GM23338 (cell line): ENCODE results near the gene RAB21. TPM values are rescaled to one million over a fixed set of nuclear protein-coding genes. Genes with fewer than 3 reads are reported as not detected.

Experiments used
- ATAC-seq: fragments of 200-7000 bp; cut with Tn5 transposase; 3 replicates; pipeline ENCODE4 v1.9.1; 2020
- DNase-seq: peaks from one replicate; pipeline ENCODE4 v3.0.0-alpha.2; 2015; ENCODE audit warnings: low spot score
- H2AFZ ChIP-seq: fragments of 200-600 bp; sonication (generic); 2 replicates; pipeline ENCODE4 v1.8.0; 2016; ENCODE audit warnings: antibody characterized with exemption, mild to moderate bottlenecking, moderate library complexity
- H3F3A ChIP-seq: fragments of 200-600 bp; sonication (generic); replicated peaks from 2 replicates; pipeline ENCODE4 v1.8.0; 2017; ENCODE audit warnings: antibody characterized with exemption, mixed run types, low read depth
- H3K27ac ChIP-seq: fragments of 200-600 bp; sonication (generic); 2 replicates; pipeline ENCODE4 v1.6.1; 2016; ENCODE audit warnings: low read depth
- H3K27me3 ChIP-seq: fragments of 200-600 bp; sonication (generic); 2 replicates; pipeline ENCODE4 v1.8.0; 2016; ENCODE audit warnings: mild to moderate bottlenecking, mixed run types, moderate library complexity; ENCODE audit not compliant: insufficient read depth
- H3K36me3 ChIP-seq: fragments of 200-600 bp; sonication (generic); 2 replicates; pipeline ENCODE4 v1.8.0; 2016; ENCODE audit warnings: mild to moderate bottlenecking; ENCODE audit not compliant: insufficient read depth
- H3K4me1 ChIP-seq: fragments of 200-600 bp; sonication (generic); 2 replicates; pipeline ENCODE4 v1.8.0; 2016; ENCODE audit warnings: mild to moderate bottlenecking, moderate library complexity; ENCODE audit not compliant: insufficient read depth
- H3K4me2 ChIP-seq: fragments of 200-600 bp; sonication (generic); 2 replicates; pipeline ENCODE4 v1.7.1; 2017; ENCODE audit warnings: mixed run types
- H3K4me3 ChIP-seq: fragments of 200-600 bp; sonication (generic); 2 replicates; pipeline ENCODE4 v1.6.1; 2016; ENCODE audit warnings: mixed run types
- H3K79me2 ChIP-seq: fragments of 200-600 bp; sonication (generic); replicated peaks from 2 replicates; pipeline ENCODE4 v1.8.0; 2017; ENCODE audit warnings: mild to moderate bottlenecking; ENCODE audit not compliant: insufficient read depth
- H3K9me2 ChIP-seq: fragments of 200-600 bp; sonication (generic); 2 replicates; pipeline ENCODE4 v1.8.0; 2017; ENCODE audit not compliant: insufficient read depth
- H4K20me1 ChIP-seq: fragments of 200-600 bp; sonication (generic); replicated peaks from 2 replicates; pipeline ENCODE4 v1.8.0; 2017; ENCODE audit warnings: mild to moderate bottlenecking; ENCODE audit not compliant: insufficient read depth
- H3K27ac Mint-ChIP-seq: 2 replicates; pipeline ENCODE4 v1.8.0; 2020; ENCODE audit warnings: inconsistent platforms, mild to moderate bottlenecking, moderate library complexity, mixed read lengths
- H3K27me3 Mint-ChIP-seq: 3 replicates; pipeline ENCODE4 v1.8.0; 2022; ENCODE audit warnings: low read depth, mild to moderate bottlenecking, moderate library complexity, mixed read lengths, inconsistent platforms; ENCODE audit not compliant: insufficient read depth, poor library complexity
- H3K36me3 Mint-ChIP-seq: 3 replicates; pipeline ENCODE4 v1.8.0; 2021; ENCODE audit warnings: low read depth, mild to moderate bottlenecking, inconsistent platforms, moderate library complexity, mixed read lengths
- H3K4me1 Mint-ChIP-seq: 3 replicates; pipeline ENCODE4 v1.8.0; 2020; ENCODE audit warnings: mild to moderate bottlenecking, inconsistent platforms, mixed read lengths
- H3K4me3 Mint-ChIP-seq: 3 replicates; pipeline ENCODE4 v1.8.0; 2021; ENCODE audit warnings: moderate library complexity, mild to moderate bottlenecking, inconsistent platforms, mixed read lengths
- H3K9me3 Mint-ChIP-seq: 3 replicates; pipeline ENCODE4 v1.8.0; 2020; ENCODE audit warnings: moderate library complexity, mild to moderate bottlenecking, inconsistent platforms, mixed read lengths
- CREB1 ChIP-seq: fragments of 250-450 bp; sonication (Bioruptor Pico); IDR thresholded peaks from 2 replicates; pipeline ENCODE4 v1.5.0; 2020; ENCODE audit warnings: low read depth, mild to moderate bottlenecking, moderate library complexity
- CTCF ChIP-seq, 2 experiments: fragments of 200-600 bp in 1 of 2; sonication (generic) in 1 of 2; conservative IDR thresholded peaks; 2 replicates each; pipeline versions ENCODE4 v1.5.1 to v1.6.1; 2016 to 2017; ENCODE audit warnings: antibody characterized with exemption in 2 of 2, low read depth in 2 of 2, mild to moderate bottlenecking in 2 of 2, moderate library complexity in 1 of 2
- EZH2 ChIP-seq: fragments of 200-600 bp; sonication (generic); IDR thresholded peaks from one replicate; pipeline ENCODE4 v1.8.0; 2017; ENCODE audit warnings: antibody characterized with exemption, mild to moderate bottlenecking, low read depth; ENCODE audit not compliant: unreplicated experiment
- EZH2phosphoT487 ChIP-seq: fragments of 200-600 bp; sonication (generic); IDR thresholded peaks from one replicate; pipeline ENCODE4 v1.8.1; 2018; ENCODE audit warnings: antibody characterized with exemption; ENCODE audit not compliant: unreplicated experiment
- JUNB ChIP-seq: IDR thresholded peaks from one replicate; pipeline ENCODE4 v1.6.1; 2016; ENCODE audit warnings: antibody characterized with exemption; ENCODE audit not compliant: unreplicated experiment
- NANOG ChIP-seq: IDR thresholded peaks from 2 replicates; pipeline ENCODE4 v1.6.1; 2016; ENCODE audit warnings: antibody characterized with exemption, borderline replicate concordance
- POLR2AphosphoS5 ChIP-seq: IDR thresholded peaks from 2 replicates; pipeline ENCODE4 v1.6.1; 2016; ENCODE audit warnings: antibody characterized with exemption, low read depth
- REST ChIP-seq: IDR thresholded peaks from one replicate; pipeline ENCODE4 v1.6.1; 2018; ENCODE audit warnings: antibody characterized with exemption; ENCODE audit not compliant: unreplicated experiment
- STAT1 ChIP-seq: IDR thresholded peaks from one replicate; pipeline ENCODE4 v1.6.1; 2016; ENCODE audit warnings: antibody characterized with exemption; ENCODE audit not compliant: unreplicated experiment
- ZNF114 ChIP-seq: fragments of 250-450 bp; sonication (Bioruptor Pico); IDR thresholded peaks from 2 replicates; pipeline ENCODE4 v1.5.0; 2020; ENCODE audit warnings: mild to moderate bottlenecking, moderate library complexity
- ZNF462 ChIP-seq: fragments of 250-450 bp; sonication (Bioruptor Pico); IDR thresholded peaks from 2 replicates; pipeline ENCODE4 v1.5.0; 2020; ENCODE audit warnings: mild to moderate bottlenecking, moderate library complexity
- polyA plus RNA-seq: library from polyadenylated mRNA; unstranded; fragments of >200 nt; fragmentation: Nextera tagmentation; extraction: Ambion mirVana; gene quantifications from 2 replicates; pipeline ENCODE4 v1.2.1, GENCODE V29; 2016
- total RNA-seq: library from RNA; depleted of rRNA; stranded (reverse); fragments of >200 nt; shearing (Covaris generic); gene quantifications from 2 replicates; pipeline ENCODE4 v1.2.3, GENCODE V29; 2014

RAB21 gene
- total and polyA plus RNA-seq, 2 experiments from 2014 or later: 9.8 to 27.2 TPM

GRCh38 chr12:71725011-71725410 is 29.7 kb upstream of the RAB21 start:
- peaks cover 3% of the 10 kb centered on the region for H3K27me3 Mint-ChIP-seq
- no peaks in the 10 kb centered on the region for H3K4me1 Mint-ChIP-seq
- Histone ChIP-seq H3K27ac (no peak overlapping the region), H3K4me1 (no peaks in the 10 kb centered on the region), H2AFZ (peak overlapping the region; percentile 11; the same call in 1 of the 2 replicates), H3K79me2 (no peaks in the 10 kb centered on the region), H3F3A (no peaks in the 10 kb centered on the region), H3K36me3 (no peaks in the 10 kb centered on the region), H3K4me2 (no peak overlapping the region), H4K20me1 (no peaks in the 10 kb centered on the region), H3K9me2 (no peaks in the 10 kb centered on the region), H3K4me3 (no peak overlapping the region), H3K27me3 (no peaks in the 10 kb centered on the region)
- H3K4me3 Mint-ChIP-seq: no peak overlapping the region
- ATAC-seq (no peak), DNase-seq (no peak)
- H3K36me3 Mint-ChIP-seq: no peaks in the 10 kb centered on the region
- H3K9me3 Mint-ChIP-seq: no peaks in the 10 kb centered on the region
- TF ChIP-seq CREB1: no peak
- TF ChIP-seq STAT1: no peak
- no peak for TF ChIP-seq EZH2phosphoT487
- TF ChIP-seq ZNF114: no peak
- H3K27ac Mint-ChIP-seq: no peak overlapping the region

GRCh38 chr12:71726548-71726947 is 28.1 kb upstream of the RAB21 start:
- H3K27me3 ChIP-seq: no peaks in the 10 kb centered on the region
- peaks cover 4% of the 10 kb centered on the region; the same call in 1 of the 2 replicates for H3K9me2 ChIP-seq
- no peaks in the 10 kb centered on the region for H3K27me3 Mint-ChIP-seq
- H3K27ac Mint-ChIP-seq: no peak overlapping the region
- H3K4me3 Mint-ChIP-seq: no peak overlapping the region
- H3K4me2 ChIP-seq: no peak overlapping the region
- H3K9me3 Mint-ChIP-seq: no peaks in the 10 kb centered on the region
- DNase-seq: no peak
- no peaks in the 10 kb centered on the region for H3K4me1 Mint-ChIP-seq
- no peaks in the 10 kb centered on the region for H3K4me1 ChIP-seq
- no peaks in the 10 kb centered on the region for H3K36me3 ChIP-seq
- no peaks in the 10 kb centered on the region for H3K36me3 Mint-ChIP-seq
- no peaks in the 10 kb centered on the region for H3K79me2 ChIP-seq
- H3K27ac ChIP-seq: no peak overlapping the region
- no peaks in the 10 kb centered on the region for H4K20me1 ChIP-seq
- H3F3A ChIP-seq: no peaks in the 10 kb centered on the region
- no peak overlapping the region for H2AFZ ChIP-seq
- no peak overlapping the region for H3K4me3 ChIP-seq
- no peak for ATAC-seq
- TF ChIP-seq EZH2phosphoT487: no peak
- TF ChIP-seq NANOG: no peak
- TF ChIP-seq EZH2: no peak
- TF ChIP-seq STAT1: no peak
- no peak for TF ChIP-seq REST
- TF ChIP-seq POLR2AphosphoS5: no peak
- TF ChIP-seq ZNF462: no peak
- no peak for TF ChIP-seq JUNB
- TF ChIP-seq ZNF114: no peak
- no peak for TF ChIP-seq CTCF (conservative IDR thresholded peaks at IDR 0.05; ENCODE audit: low read depth in 2 of 2)
- no peak for TF ChIP-seq CREB1
